GM19240 (cell line): ENCODE data around the gene DYNC2LI1.

Experiments
- DNase-seq: peaks from one replicate; pipeline ENCODE4 v3.0.0; 2011; ENCODE audit warnings: low spot score; ENCODE audit not compliant: insufficient read length

The DYNC2LI1 gene

GRCh38 chr2:43762286-43762685, 11.6 kb upstream of the DYNC2LI1 start:
- no peak for DNase-seq

- DNase-seq, result no peak
These were observed 10.7 kb upstream of the DYNC2LI1 start for GRCh38 chr2:43763091-43763490.

GRCh38 chr2:43764086-43764705, 9.6 kb upstream of the DYNC2LI1 start:
- DNase-seq, result no peak

- no peak for DNase-seq
These were observed 7.8 kb upstream of the DYNC2LI1 start for GRCh38 chr2:43766006-43766405.

GRCh38 chr2:43774617-43775016, 778 bp downstream of the DYNC2LI1 start:
- DNase-seq, result no peak

GRCh38 chr2:43776324-43776723, 2.5 kb downstream of the DYNC2LI1 start:
- DNase-seq, result no peak

- DNase-seq, result no peak
These were observed 3.6 kb downstream of the DYNC2LI1 start for GRCh38 chr2:43777306-43777926.

- no peak for DNase-seq
These were observed 4.4 kb downstream of the DYNC2LI1 start for GRCh38 chr2:43778233-43778632.

GRCh38 chr2:43787895-43788294, 14.1 kb downstream of the DYNC2LI1 start:
- DNase-seq, result no peak

GRCh38 chr2:43788646-43789045, 14.8 kb downstream of the DYNC2LI1 start:
- no peak for DNase-seq

- no peak for DNase-seq
These were observed 16.3 kb downstream of the DYNC2LI1 start for GRCh38 chr2:43790147-43790546.

GRCh38 chr2:43791035-43791765, 17.4 kb downstream of the DYNC2LI1 start:
- DNase-seq, result no peak

- no peak for DNase-seq
These were observed 18.8 kb downstream of the DYNC2LI1 start for GRCh38 chr2:43792653-43793052.

GRCh38 chr2:43794956-43795355, 21.1 kb downstream of the DYNC2LI1 start:
- DNase-seq, result no peak

GRCh38 chr2:43796206-43796605, 22.4 kb downstream of the DYNC2LI1 start:
- DNase-seq, result no peak

- DNase-seq, result no peak
These were observed 24.5 kb downstream of the DYNC2LI1 start for GRCh38 chr2:43798300-43798699.

GRCh38 chr2:43800894-43801293, 27.1 kb downstream of the DYNC2LI1 start:
- DNase-seq, result no peak

- DNase-seq, result no peak
These were observed 28.3 kb downstream of the DYNC2LI1 start for GRCh38 chr2:43802135-43802534.

GRCh38 chr2:43803113-43803512, 29.3 kb downstream of the DYNC2LI1 start:
- no peak for DNase-seq

GRCh38 chr2:43806719-43807031, 32.8 kb downstream of the DYNC2LI1 start:
- DNase-seq, result no peak

- DNase-seq, result no peak
These were observed 36.6 kb downstream of the DYNC2LI1 start for GRCh38 chr2:43810452-43810851.

- no peak for DNase-seq
These were observed 37.0 kb downstream of the DYNC2LI1 start for GRCh38 chr2:43810888-43811287.

GRCh38 chr2:43812006-43812405, 38.2 kb downstream of the DYNC2LI1 start:
- DNase-seq, result no peak
